Natural killer cell (primary cell): ENCODE data around the gene ENTPD7. TPM values are rescaled to one million over a fixed set of nuclear protein-coding genes. Genes with fewer than 3 reads are reported as not detected.

Experiments
- ATAC-seq, 3 donors: fragments of 150-1000 bp in 2 of 3; fragments of 200-7000 bp in 1 of 3; cut with Tn5 transposase; 1 replicate in 1 of 3; 2 replicates in 2 of 3; pipeline ENCODE4 v1.10.0; 2021; ENCODE audit warnings: mild to moderate bottlenecking in 2 of 3, moderate library complexity in 2 of 3
- DNase-seq, 2 donors: peaks; one replicate each; pipeline versions ENCODE4 v3.0.0 to v3.0.0-alpha.2; 2013 to 2021; ENCODE audit warnings: mixed read lengths in 1 of 2
- H3K27ac ChIP-seq: one replicate; pipeline ENCODE4 v1.5.1; 2013; ENCODE audit warnings: mild to moderate bottlenecking, low read length
- H3K27me3 ChIP-seq: one replicate; pipeline ENCODE4 v1.6.1; 2013; ENCODE audit warnings: low read length; ENCODE audit not compliant: control insufficient read depth, insufficient read depth
- H3K36me3 ChIP-seq: one replicate; pipeline ENCODE4 v1.6.1; 2013; ENCODE audit warnings: low read length; ENCODE audit not compliant: control insufficient read depth, insufficient read depth
- H3K4me1 ChIP-seq: one replicate; pipeline ENCODE4 v1.6.1; 2013; ENCODE audit warnings: low read length; ENCODE audit not compliant: control insufficient read depth, insufficient read depth
- H3K4me3 ChIP-seq: one replicate; pipeline ENCODE4 v1.5.1; 2013; ENCODE audit warnings: low read length
- H3K9me3 ChIP-seq: one replicate; pipeline ENCODE4 v1.6.1; 2013; ENCODE audit warnings: low read length; ENCODE audit not compliant: control insufficient read depth, insufficient read depth
- H3K27ac Mint-ChIP-seq, 2 donors: one replicate each; pipeline ENCODE4 v1.8.0; 2022; ENCODE audit warnings: mild to moderate bottlenecking in 2 of 2, mixed read lengths in 2 of 2, moderate library complexity in 1 of 2
- H3K27me3 Mint-ChIP-seq, 2 donors: one replicate each; pipeline ENCODE4 v1.8.0; 2022; ENCODE audit warnings: low read depth in 2 of 2, mixed read lengths in 2 of 2
- H3K36me3 Mint-ChIP-seq: one replicate; pipeline ENCODE4 v1.8.0; 2022; ENCODE audit warnings: mixed read lengths
- H3K4me1 Mint-ChIP-seq, 2 donors: one replicate each; pipeline ENCODE4 v1.8.0; 2022; ENCODE audit warnings: mixed read lengths in 2 of 2
- H3K4me3 Mint-ChIP-seq: one replicate; pipeline ENCODE4 v1.8.0; 2022; ENCODE audit warnings: mild to moderate bottlenecking, moderate library complexity, mixed read lengths
- H3K9me3 Mint-ChIP-seq, 2 donors: one replicate each; pipeline ENCODE4 v1.8.0; 2022; ENCODE audit warnings: mixed read lengths in 2 of 2
- WGBS: methylation state at CpG from one replicate; pipeline ENCODE4 v1.1.7; 2013; ENCODE audit warnings: missing lambda C conversion rate; ENCODE audit not compliant: insufficient coverage; 5-methylcytosine and 5-hydroxymethylcytosine counted together
- intact Hi-C: fragments of 100-400 bp; cut with micrococcal nuclease; formaldehyde crosslinking; loops from one replicate; pipeline ENCODE4 v1.14.2; 2022
- total RNA-seq, 4 donors: library from RNA; stranded (reverse); fragments of 120-200 nt in 1 of 4; gene quantifications; one replicate each; pipeline versions ENCODE4 v1.2.3 to v1.2.4, GENCODE V29; 2013 to 2022
- TF ChIP-seq, protein P1 (sequence below): fragments of 200-600 bp; IDR thresholded peaks from one replicate; pipeline ENCODE4 v1.8.0; 2022; ENCODE audit warnings: antibody characterized with exemption

Gene ENTPD7
- total RNA-seq, 3 donors from 2014 or later (not counting 1 experiment from before 2014, with no cell fraction given), result 3.7 to 6.3 (median 5.6) TPM

- Histone ChIP-seq H3K27me3 (no peaks in the 10 kb centered on the region), H3K4me1 (peaks cover 9% of the 10 kb centered on the region), H3K9me3 (no peaks in the 10 kb centered on the region), H3K4me3 (no peak overlapping the region), H3K36me3 (no peaks in the 10 kb centered on the region), H3K27ac (no peak overlapping the region)
- H3K36me3 Mint-ChIP-seq, result no peaks in the 10 kb centered on the region
- DNase-seq (no peak), ATAC-seq (no peak)
- WGBS, result 88% methylated on average over 9 of the region's 9 CpGs
- H3K27me3 Mint-ChIP-seq, result peaks cover 15 to 17% of the 10 kb centered on the region in 2 donors
- peaks cover 12 to 15% of the 10 kb centered on the region in 2 donors for H3K4me1 Mint-ChIP-seq
- no peak overlapping the region for H3K27ac Mint-ChIP-seq
- no peak overlapping the region for H3K4me3 Mint-ChIP-seq
- H3K9me3 Mint-ChIP-seq, result no peaks in the 10 kb centered on the region
- intact Hi-C loops, result no loop called here
- TF ChIP-seq, protein P1, sequence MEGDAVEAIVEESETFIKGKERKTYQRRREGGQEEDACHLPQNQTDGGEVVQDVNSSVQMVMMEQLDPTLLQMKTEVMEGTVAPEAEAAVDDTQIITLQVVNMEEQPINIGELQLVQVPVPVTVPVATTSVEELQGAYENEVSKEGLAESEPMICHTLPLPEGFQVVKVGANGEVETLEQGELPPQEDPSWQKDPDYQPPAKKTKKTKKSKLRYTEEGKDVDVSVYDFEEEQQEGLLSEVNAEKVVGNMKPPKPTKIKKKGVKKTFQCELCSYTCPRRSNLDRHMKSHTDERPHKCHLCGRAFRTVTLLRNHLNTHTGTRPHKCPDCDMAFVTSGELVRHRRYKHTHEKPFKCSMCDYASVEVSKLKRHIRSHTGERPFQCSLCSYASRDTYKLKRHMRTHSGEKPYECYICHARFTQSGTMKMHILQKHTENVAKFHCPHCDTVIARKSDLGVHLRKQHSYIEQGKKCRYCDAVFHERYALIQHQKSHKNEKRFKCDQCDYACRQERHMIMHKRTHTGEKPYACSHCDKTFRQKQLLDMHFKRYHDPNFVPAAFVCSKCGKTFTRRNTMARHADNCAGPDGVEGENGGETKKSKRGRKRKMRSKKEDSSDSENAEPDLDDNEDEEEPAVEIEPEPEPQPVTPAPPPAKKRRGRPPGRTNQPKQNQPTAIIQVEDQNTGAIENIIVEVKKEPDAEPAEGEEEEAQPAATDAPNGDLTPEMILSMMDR, result no peak
Measured at GRCh38 chr10:99654390-99655175, 4.7 kb upstream of the ENTPD7 start.

- H3K4me1 Mint-ChIP-seq, result peaks cover 19 to 22% of the 10 kb centered on the region in 2 donors
- H3K36me3 ChIP-seq, result no peaks in the 10 kb centered on the region
- no peaks in the 10 kb centered on the region for H3K9me3 Mint-ChIP-seq
- ATAC-seq, result no peak
- 10% methylated on average over 1 of the region's 1 CpG for WGBS
- TF ChIP-seq, protein P1, result no peak
- no peaks in the 10 kb centered on the region for H3K27me3 ChIP-seq
- H3K9me3 ChIP-seq, result no peaks in the 10 kb centered on the region
- no peak for DNase-seq
- peaks cover 11 to 12% of the 10 kb centered on the region in 2 donors for H3K27me3 Mint-ChIP-seq
- H3K36me3 Mint-ChIP-seq, result no peaks in the 10 kb centered on the region
- H3K4me3 ChIP-seq, result no peak overlapping the region
- intact Hi-C loops, result no loop called here
- H3K4me3 Mint-ChIP-seq, result no peak overlapping the region
- peaks cover 14% of the 10 kb centered on the region for H3K4me1 ChIP-seq
- H3K27ac ChIP-seq, result no peak overlapping the region
- H3K27ac Mint-ChIP-seq, result no peak overlapping the region
Measured at GRCh38 chr10:99656199-99657064, 2.9 kb upstream of the ENTPD7 start.

GRCh38 chr10:99658622-99659030 lies 683 bp upstream of the ENTPD7 start:
- Mint-ChIP-seq H3K9me3 (no peaks in the 10 kb centered on the region), H3K27ac (peak overlapping the region; percentile 79 to 85), H3K4me3 (peak overlapping the region; percentile 96), H3K4me1 (peaks cover 22 to 24% of the 10 kb centered on the region in 2 donors), H3K27me3 (peaks cover 11 to 12% of the 10 kb centered on the region in 2 donors), H3K36me3 (no peaks in the 10 kb centered on the region)
- Histone ChIP-seq H3K4me1 (peaks cover 14% of the 10 kb centered on the region), H3K9me3 (no peaks in the 10 kb centered on the region), H3K36me3 (no peaks in the 10 kb centered on the region), H3K27ac (no peak overlapping the region), H3K27me3 (no peaks in the 10 kb centered on the region), H3K4me3 (peak overlapping the region; percentile 68)
- intact Hi-C loops, result loop anchor here (1.0 to 2.0 kb wide), 2 partner anchors 38 to 74 kb away; partner anchors contain the start of genes COX15, CUTC and SLC25A28
- DNase-seq, result peak in 1 of 2 donors; percentile 45
- WGBS, result 26% methylated on average over 24 of the region's 24 CpGs
- TF ChIP-seq, protein P1, result no peak
- peak; percentile 5 to 22 (median 6) for ATAC-seq
